ENCODE results near the gene HYCC1.

HYCC1 gene

GRCh38 chr7:23016345-23017253 lies 2.7 kb upstream of the HYCC1 start:
- DNase-seq (ENCODE audit: low read depth, low spot score): no peak

DNA sequence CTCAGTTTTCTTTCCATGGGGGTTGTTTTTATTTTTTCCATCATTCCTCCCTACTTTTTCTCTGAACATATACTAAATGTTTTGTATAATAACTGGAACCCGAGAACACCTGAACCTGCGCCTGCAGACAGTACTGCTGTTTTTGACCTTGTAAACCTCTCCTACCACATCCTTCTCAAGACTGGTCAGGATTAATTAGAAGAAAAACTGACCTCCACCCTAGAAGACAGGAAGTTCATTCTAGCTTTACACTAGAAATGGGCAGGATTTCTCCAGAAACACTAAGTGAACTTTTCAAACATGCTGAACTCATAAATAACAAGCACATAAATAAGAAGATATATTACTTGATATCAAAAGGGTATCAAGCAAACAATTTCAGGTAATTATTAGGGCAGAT lies 751 bp upstream of the HYCC1 start:
- no peak for DNase-seq (ENCODE audit: low read depth, low spot score)

DNA sequence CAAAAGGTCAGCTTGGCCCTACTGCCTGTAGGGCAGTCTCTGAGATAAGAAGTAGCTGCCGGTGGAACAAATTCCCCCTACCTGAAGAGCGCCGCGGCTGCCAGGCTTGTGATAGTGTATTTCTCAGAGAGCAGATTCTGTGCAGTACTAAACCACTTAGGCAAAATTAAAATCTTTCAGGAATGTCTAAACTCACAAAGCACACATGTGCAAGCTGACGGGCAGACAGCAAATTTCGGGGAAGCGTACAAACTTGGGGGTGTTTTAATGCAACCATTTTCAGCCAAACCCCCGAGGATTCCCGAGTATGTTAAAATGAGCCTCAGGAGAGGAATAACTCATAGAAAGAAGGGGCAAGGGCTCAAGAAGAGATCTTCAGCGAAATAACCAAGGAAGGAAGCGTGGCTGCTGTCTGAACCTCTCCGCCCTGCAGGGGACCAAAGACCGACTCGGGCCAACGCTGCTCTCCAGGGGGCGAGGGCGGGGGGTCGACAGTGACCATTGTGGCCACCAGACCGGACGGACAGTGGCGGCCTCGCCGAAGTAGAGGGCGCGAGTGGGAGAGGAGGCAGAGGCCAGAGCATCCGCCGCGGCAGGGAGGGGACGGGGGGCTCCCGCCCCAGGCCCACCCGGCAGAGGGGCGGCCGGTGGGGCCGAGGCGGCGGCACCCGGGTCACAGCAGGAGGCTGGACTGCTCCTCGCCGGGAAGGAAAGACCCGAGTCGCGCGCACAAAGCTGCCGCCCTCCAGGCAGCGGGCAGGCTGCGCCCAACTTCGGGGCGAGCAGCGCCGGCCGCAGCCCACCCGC lies 819 bp downstream of the HYCC1 start:
- no peak for DNase-seq (ENCODE audit: low read depth, low spot score)

- DNase-seq (ENCODE audit: low read depth, low spot score): no peak
Measured at GRCh38 chr7:23012186-23012585, 1.7 kb downstream of the HYCC1 start.

- no peak for DNase-seq (ENCODE audit: low read depth, low spot score)
Measured at GRCh38 chr7:23011222-23011924, 2.6 kb downstream of the HYCC1 start.

GRCh38 chr7:23009303-23009702 lies 4.6 kb downstream of the HYCC1 start:
- no peak for DNase-seq (ENCODE audit: low read depth, low spot score)

GRCh38 chr7:23004247-23004520 lies 9.7 kb downstream of the HYCC1 start:
- no peak for DNase-seq (ENCODE audit: low read depth, low spot score)

GRCh38 chr7:23003505-23004246 lies 10.3 kb downstream of the HYCC1 start:
- DNase-seq (ENCODE audit: low read depth, low spot score): no peak

- DNase-seq (ENCODE audit: low read depth, low spot score): no peak
Measured at GRCh38 chr7:23002698-23003097, 11.2 kb downstream of the HYCC1 start.

DNA sequence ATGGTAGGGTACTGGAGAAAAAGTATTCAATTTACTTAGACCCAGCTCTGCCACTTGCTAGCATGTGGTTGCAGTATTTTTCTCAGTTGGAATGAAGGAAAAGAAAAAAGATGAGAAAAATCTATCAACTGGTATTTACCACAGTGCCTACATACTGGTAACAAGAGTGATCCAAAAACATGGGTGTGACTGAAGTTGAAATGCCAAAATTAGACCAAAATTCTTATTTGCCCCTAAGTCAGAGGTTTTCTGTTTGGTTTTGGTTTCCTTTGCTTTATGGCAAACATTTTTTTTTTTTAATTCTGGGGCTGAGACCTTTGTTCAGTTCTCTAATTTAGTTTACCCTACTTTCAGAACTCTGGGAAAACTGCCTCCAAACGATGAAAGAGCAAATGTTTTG lies 12.3 kb downstream of the HYCC1 start:
- no peak for DNase-seq (ENCODE audit: low read depth, low spot score)

- DNase-seq (ENCODE audit: low read depth, low spot score): no peak
Measured at GRCh38 chr7:23000597-23001360, 13.2 kb downstream of the HYCC1 start.

- DNase-seq (ENCODE audit: low read depth, low spot score): no peak
Measured at GRCh38 chr7:22998519-22998896, 15.4 kb downstream of the HYCC1 start.

DNA sequence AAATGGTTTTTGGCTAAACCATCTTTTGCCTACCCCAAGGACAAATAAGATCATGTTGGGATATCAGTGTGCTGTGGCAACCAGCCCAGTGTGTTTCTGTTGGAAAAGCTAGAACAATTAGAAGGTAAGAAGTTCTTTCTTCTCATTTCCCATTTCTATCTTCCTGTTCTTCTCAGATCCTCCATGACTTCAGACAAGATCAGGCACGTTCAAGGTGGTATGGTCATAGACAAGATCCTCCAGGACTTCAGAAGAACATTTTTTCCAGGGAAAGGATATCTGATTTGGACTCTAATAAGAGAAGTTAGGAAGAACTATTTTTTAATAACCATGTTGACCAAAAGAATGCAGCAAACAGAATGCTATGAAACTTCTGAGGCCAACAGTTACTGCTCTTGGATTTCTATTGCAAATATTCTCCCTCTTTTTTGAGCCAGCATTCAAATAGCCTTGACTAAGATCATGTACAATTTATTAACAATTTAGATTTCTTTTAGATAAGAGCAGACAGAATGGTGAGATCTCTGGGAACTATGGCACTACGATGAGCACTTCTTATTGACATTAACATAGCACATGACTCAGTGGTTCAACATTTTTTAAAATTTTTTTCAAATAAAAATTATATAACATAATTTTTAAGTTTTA lies 15.9 kb downstream of the HYCC1 start:
- no peak for DNase-seq (ENCODE audit: low read depth, low spot score)

DNA sequence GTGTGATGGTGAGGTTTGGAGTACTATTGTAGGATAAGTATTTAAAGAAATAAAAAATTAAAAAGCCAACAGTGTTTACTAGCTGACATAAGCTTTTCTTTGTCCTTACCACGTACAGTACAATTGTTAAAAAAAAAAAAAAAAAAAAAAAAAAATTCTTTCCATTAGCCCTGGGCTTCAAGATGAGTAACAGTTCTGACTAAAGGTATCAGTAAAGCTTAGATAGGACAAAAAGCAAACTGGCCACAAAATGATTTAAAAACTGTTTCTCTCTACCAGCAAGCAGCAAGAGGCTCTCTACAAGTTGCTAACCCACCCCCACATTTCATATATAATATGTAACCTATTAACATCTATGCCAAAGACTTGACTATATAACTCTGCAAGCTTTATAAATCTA lies 17.5 kb downstream of the HYCC1 start:
- no peak for DNase-seq (ENCODE audit: low read depth, low spot score)

GRCh38 chr7:22995011-22995410 lies 18.9 kb downstream of the HYCC1 start:
- DNase-seq (ENCODE audit: low read depth, low spot score): no peak

GRCh38 chr7:22992874-22993840 lies 20.8 kb downstream of the HYCC1 start:
- DNase-seq (ENCODE audit: low read depth, low spot score): no peak

DNA sequence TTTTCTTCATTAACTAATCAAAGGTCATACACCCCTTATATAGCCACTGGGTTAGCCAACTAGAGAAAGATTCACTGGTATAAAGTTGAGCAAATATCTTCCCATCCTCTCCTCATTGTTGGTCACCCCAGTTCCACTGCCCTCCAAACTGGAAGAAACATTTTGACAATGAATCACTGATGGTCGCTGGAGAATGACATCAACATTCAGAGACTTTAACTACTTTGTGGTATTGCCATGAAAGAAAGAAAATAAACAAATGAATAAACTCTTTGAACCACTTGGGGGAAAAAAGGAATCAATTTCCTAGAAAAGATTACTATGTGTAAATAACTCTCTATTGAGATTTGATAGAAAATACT lies 23.4 kb downstream of the HYCC1 start:
- no peak for DNase-seq (ENCODE audit: low read depth, low spot score)

DNA sequence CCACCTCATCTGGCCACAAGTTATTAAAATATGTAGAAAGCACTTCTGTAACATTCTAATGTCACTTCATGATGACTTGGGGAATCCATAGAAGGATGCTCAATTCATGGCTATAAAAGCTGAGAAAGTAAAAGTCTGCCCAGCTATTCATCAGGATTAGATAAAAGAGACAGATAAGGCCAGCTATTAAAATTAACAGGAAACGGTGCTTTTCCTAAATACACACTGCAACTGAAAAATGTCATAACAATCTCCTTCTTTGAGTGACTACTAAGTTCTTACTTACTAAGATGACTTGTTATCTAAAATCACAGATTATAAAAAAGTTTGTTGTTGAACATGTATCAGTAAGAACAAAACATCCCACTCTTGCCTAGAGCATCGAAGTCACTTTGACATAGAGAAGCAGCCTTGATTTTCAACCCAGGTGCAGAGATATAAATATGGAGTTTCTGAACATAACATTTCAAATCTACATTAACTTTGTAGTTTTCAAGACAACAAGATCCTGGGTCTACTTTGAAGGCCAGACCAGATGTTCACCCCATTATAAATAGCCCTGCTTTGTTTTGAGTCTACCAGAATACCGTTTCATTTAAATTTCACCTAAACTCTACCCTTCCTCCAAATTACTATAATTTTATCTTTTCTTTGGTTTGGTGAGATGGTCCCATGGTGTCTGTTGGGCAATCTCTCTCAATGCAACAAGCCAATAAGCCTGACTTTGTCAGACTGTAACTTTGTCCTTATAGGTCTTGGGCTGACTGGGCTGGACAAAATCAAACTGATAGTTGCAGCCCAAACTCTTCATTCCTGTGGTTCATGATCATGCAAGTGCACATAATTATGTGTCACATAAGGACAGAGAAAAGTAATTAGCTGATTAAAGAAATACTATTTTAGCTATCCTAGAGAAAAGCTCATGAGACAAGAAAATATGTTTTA lies 24.0 kb downstream of the HYCC1 start:
- no peak for DNase-seq (ENCODE audit: low read depth, low spot score)
